ENCODE measurements around the gene LTBP1. TPM values are rescaled to one million over a fixed set of nuclear protein-coding genes. Genes with fewer than 3 reads are reported as not detected.

The LTBP1 gene
- total RNA-seq, 1 donor from 2014 or later = 102 TPM

- Mint-ChIP-seq H3K36me3 (ENCODE audit: unreplicated experiment) (peaks cover 9% of the 10 kb centered on the region), H3K4me3 (ENCODE audit: unreplicated experiment) (peak overlapping the region; percentile 75), H3K27ac (ENCODE audit: unreplicated experiment) (no peak overlapping the region), H3K27me3 (ENCODE audit: unreplicated experiment) (no peaks in the 10 kb centered on the region), H3K4me1 (ENCODE audit: unreplicated experiment) (peaks cover 12% of the 10 kb centered on the region), H3K9me3 (ENCODE audit: unreplicated experiment) (no peaks in the 10 kb centered on the region)
- DNase-seq (ENCODE audit: extremely low spot score, unreplicated experiment) = no peak
- TF ChIP-seq CTCF (IDR thresholded peaks at IDR 0.05) = no peak
Observed at GRCh38 chr2:32947484-32948143, 861 bp downstream of the LTBP1 start.

- TF ChIP-seq CTCF (IDR thresholded peaks at IDR 0.05) = no peak
- H3K27ac Mint-ChIP-seq (ENCODE audit: unreplicated experiment) = no peak overlapping the region
- DNase-seq (ENCODE audit: extremely low spot score, unreplicated experiment) = no peak
- peak overlapping the region; percentile 75 for H3K4me3 Mint-ChIP-seq (ENCODE audit: unreplicated experiment)
- H3K27me3 Mint-ChIP-seq (ENCODE audit: unreplicated experiment) = no peaks in the 10 kb centered on the region
- no peaks in the 10 kb centered on the region for H3K9me3 Mint-ChIP-seq (ENCODE audit: unreplicated experiment)
- peaks cover 12% of the 10 kb centered on the region for H3K4me1 Mint-ChIP-seq (ENCODE audit: unreplicated experiment)
- peaks cover 12% of the 10 kb centered on the region for H3K36me3 Mint-ChIP-seq (ENCODE audit: unreplicated experiment)
Observed at GRCh38 chr2:32948266-32948665, 1.5 kb downstream of the LTBP1 start.

GRCh38 chr2:32949260-32949659, 2.5 kb downstream of the LTBP1 start:
- Mint-ChIP-seq H3K4me3 (ENCODE audit: unreplicated experiment) (no peak overlapping the region), H3K27me3 (ENCODE audit: unreplicated experiment) (no peaks in the 10 kb centered on the region), H3K27ac (ENCODE audit: unreplicated experiment) (no peak overlapping the region), H3K9me3 (ENCODE audit: unreplicated experiment) (no peaks in the 10 kb centered on the region), H3K4me1 (ENCODE audit: unreplicated experiment) (peaks cover 12% of the 10 kb centered on the region), H3K36me3 (ENCODE audit: unreplicated experiment) (peaks cover 12% of the 10 kb centered on the region)
- DNase-seq (ENCODE audit: extremely low spot score, unreplicated experiment) = no peak
- no peak for TF ChIP-seq CTCF (IDR thresholded peaks at IDR 0.05)

- Mint-ChIP-seq H3K27ac (ENCODE audit: unreplicated experiment) (no peak overlapping the region), H3K27me3 (ENCODE audit: unreplicated experiment) (no peaks in the 10 kb centered on the region), H3K9me3 (ENCODE audit: unreplicated experiment) (no peaks in the 10 kb centered on the region), H3K4me3 (ENCODE audit: unreplicated experiment) (no peak overlapping the region), H3K36me3 (ENCODE audit: unreplicated experiment) (peaks cover 23% of the 10 kb centered on the region), H3K4me1 (ENCODE audit: unreplicated experiment) (peaks cover 9% of the 10 kb centered on the region)
- no peak for TF ChIP-seq CTCF (IDR thresholded peaks at IDR 0.05)
- no peak for DNase-seq (ENCODE audit: extremely low spot score, unreplicated experiment)
Observed at GRCh38 chr2:32951672-32952071, 4.9 kb downstream of the LTBP1 start.

- no peak for TF ChIP-seq CTCF (IDR thresholded peaks at IDR 0.05)
- peaks cover 30% of the 10 kb centered on the region for H3K36me3 Mint-ChIP-seq (ENCODE audit: unreplicated experiment)
- DNase-seq (ENCODE audit: extremely low spot score, unreplicated experiment) = no peak
- no peaks in the 10 kb centered on the region for H3K9me3 Mint-ChIP-seq (ENCODE audit: unreplicated experiment)
- H3K4me1 Mint-ChIP-seq (ENCODE audit: unreplicated experiment) = peaks cover 8% of the 10 kb centered on the region
- no peak overlapping the region for H3K27ac Mint-ChIP-seq (ENCODE audit: unreplicated experiment)
- H3K4me3 Mint-ChIP-seq (ENCODE audit: unreplicated experiment) = no peak overlapping the region
- H3K27me3 Mint-ChIP-seq (ENCODE audit: unreplicated experiment) = no peaks in the 10 kb centered on the region
Observed at GRCh38 chr2:32952761-32953476, 6.2 kb downstream of the LTBP1 start.

Data from osteocyte (in vitro differentiated cells).